Right cardiac atrium (tissue), 5 donors: ENCODE results near the gene KLF3. TPM values are rescaled to one million over a fixed set of nuclear protein-coding genes. Genes with fewer than 3 reads are reported as not detected.

Source experiments
- ATAC-seq, 2 donors: fragments of 200-7000 bp; cut with Tn5 transposase; one replicate each; pipeline versions ENCODE4 v1.8.0 to v1.9.1; 2020; ENCODE audit warnings: moderate library complexity in 2 of 2, mild to moderate bottlenecking in 1 of 2
- DNase-seq, 3 donors: peaks; one replicate each; pipeline ENCODE4 v3.0.0-alpha.2; 2020
- H3K27ac ChIP-seq: one replicate; pipeline ENCODE4 v1.5.1; 2013; ENCODE audit warnings: mild to moderate bottlenecking, low read length, control low read depth, moderate library complexity
- H3K27me3 ChIP-seq: one replicate; pipeline ENCODE4 v1.6.1; 2013; ENCODE audit not compliant: control insufficient read depth, insufficient read depth
- H3K4me1 ChIP-seq: one replicate; pipeline ENCODE4 v1.6.1; 2013; ENCODE audit warnings: low read length; ENCODE audit not compliant: control insufficient read depth, insufficient read depth
- H3K4me3 ChIP-seq: one replicate; pipeline ENCODE4 v1.5.1; 2013; ENCODE audit warnings: low read length, control low read depth
- H3K9me3 ChIP-seq: one replicate; pipeline ENCODE4 v1.6.1; 2013; ENCODE audit warnings: low read length; ENCODE audit not compliant: control insufficient read depth
- WGBS: extraction: QIAGEN DNeasy Blood & Tissue Kit; methylation state at CpG from one replicate; pipeline ENCODE4 v1.1.7; 2013; 5-methylcytosine and 5-hydroxymethylcytosine counted together
- intact Hi-C, 4 donors: fragments of 100-400 bp; cut with DNase I; formaldehyde crosslinking; loops; one replicate each; pipeline versions ENCODE4 v1.11.0 to v1.14.0; 2022 to 2023
- polyA plus RNA-seq: library from polyadenylated mRNA; stranded (reverse); fragments of 200-250 nt; gene quantifications from one replicate; pipeline ENCODE4 v1.2.3, GENCODE V29; 2013
- total RNA-seq, 4 donors: library from RNA; stranded (reverse); fragmentation: NEBNext Ultra II Directional; extraction: Animal tissue kit (Norgen Biotek cat#: 25700); gene quantifications; one replicate each; pipeline ENCODE4 v1.2.1, GENCODE V29; 2021
- donor health status: healthy with polysubstance abuse.
- donor health status: DM: no; HTN: yes; CAD: no.
- donor health status: DM: no; HTN: no; CAD: no.
- donor health status: DM: no; HTN: yes; CAD: no; lungs with severe emphysema.
- donor health status: DM: yes; HTN: yes; CAD: no.

Gene KLF3
- total and polyA plus RNA-seq, 5 donors, result 10.6 to 29.3 (median 24.6) TPM

DNA sequence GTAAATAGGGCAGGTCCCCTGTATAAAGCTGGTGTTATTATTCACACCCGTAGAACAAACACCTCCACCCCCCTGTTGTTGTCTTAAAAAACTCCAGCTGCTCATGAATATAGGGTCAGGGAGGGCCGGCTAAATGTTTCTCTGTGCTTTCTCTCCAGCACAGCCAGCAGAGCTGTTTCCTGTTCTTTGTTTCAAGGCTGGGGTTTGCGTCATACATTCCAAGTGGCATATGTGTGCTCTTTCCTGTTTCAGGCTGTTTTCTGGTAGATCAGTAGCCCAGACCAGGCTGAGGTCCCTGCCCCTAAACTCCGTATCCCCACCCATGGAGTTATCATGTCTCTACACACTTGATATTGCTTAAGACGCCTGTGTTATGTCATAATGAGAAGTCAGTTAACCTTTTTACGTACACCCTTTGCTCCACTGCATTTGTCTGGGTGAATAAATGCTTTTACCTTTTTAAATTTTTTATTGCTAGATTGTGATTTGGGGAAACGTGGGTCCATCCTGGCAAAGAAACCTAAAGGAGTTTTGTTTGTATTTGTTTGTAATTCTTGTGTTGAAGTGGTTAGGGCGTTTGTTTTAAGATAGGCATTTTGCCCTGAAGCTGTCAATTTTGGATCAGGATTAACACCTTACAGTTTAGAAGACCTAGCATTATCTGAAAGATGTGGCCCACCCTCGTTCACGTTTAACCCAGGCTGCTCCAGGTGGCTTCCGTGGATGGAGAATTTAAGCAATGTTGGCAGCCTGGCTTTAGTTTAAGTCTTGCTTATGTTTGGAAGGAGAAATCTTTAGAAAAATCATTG lies 3.3 kb downstream of the KLF3 start:
- ATAC-seq, result peak; percentile 69 to 81
- intact Hi-C loops, result loop anchor here in 1 of 4 donors (5.0 kb wide), 1 partner anchor 280 kb away; no protein-coding TSS in a partner anchor
- peak overlapping the region; percentile 96 for H3K4me3 ChIP-seq
- no peaks in the 10 kb centered on the region for H3K27me3 ChIP-seq
- peaks cover 19% of the 10 kb centered on the region for H3K4me1 ChIP-seq
- DNase-seq, result peak; percentile 71 to 85 (median 79)
- peak overlapping the region; percentile 99 for H3K27ac ChIP-seq
- 3% methylated on average over 11 of the region's 11 CpGs for WGBS
- no peaks in the 10 kb centered on the region for H3K9me3 ChIP-seq

DNA sequence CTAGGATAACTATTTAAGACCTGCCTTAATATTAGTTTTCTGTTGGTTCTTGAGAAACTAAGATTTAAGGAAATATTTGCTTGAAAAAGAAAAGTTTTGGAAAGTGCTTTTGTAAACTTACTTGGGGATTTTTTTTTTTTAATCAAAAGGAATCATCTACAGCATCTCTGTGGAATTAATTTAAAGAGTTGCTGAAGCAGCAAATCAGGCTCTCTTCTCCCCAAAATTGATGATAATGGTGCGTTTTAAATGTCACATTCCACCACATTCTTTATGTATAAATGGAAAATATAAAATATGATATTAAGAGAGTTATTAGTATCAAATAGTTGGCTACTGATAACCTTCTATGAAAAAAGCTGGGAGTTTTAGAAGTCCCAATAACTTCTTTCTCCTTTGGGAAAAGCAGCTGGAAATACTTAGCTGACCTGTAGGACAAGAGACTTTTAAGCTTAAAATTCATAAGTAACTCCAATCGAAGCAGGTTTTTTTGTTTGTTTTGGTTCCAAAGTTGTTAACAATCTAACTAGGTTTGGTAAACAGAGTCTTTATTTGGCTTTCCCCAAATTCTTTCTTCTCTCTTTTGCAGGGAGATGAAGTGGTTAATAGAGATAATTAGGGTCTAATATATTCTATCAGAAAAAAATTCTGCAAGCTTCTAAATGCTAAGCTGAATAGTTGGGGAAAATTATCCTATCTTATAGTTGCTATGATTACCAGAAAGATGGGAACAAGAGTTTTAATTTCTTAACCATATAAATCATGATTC lies 4.4 kb downstream of the KLF3 start:
- ATAC-seq (no peak), DNase-seq (no peak)
- no peak overlapping the region for H3K4me3 ChIP-seq
- H3K27ac ChIP-seq, result no peak overlapping the region
- intact Hi-C loops, result loop anchor here in 1 of 4 donors (5.0 kb wide), 1 partner anchor 281 kb away; no protein-coding TSS in a partner anchor
- peaks cover 26% of the 10 kb centered on the region for H3K4me1 ChIP-seq
- H3K27me3 ChIP-seq, result no peaks in the 10 kb centered on the region
- WGBS, result 37% methylated on average over 2 of the region's 2 CpGs
- H3K9me3 ChIP-seq, result no peaks in the 10 kb centered on the region

DNA sequence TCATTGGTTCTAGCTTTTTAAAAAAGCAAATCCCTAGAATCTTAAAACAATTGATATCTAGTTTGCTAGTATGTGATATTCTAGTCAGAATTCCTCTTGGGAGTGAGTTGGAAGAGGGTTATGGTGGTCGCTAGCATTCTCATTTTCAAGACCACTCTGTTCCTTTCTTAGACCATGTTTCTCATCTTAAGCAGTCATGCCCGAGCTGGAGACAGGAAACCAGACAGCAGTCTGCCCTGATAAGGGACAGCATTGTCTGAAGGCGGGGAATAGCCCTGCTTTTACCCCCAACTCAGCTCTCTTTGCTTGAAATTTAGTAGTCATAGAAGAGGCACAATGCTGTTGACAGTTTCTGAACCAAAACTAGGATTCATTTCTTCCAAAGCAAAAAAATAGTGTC lies 5.2 kb downstream of the KLF3 start:
- H3K27ac ChIP-seq, result peak overlapping the region; percentile 79
- peaks cover 29% of the 10 kb centered on the region for H3K4me1 ChIP-seq
- intact Hi-C loops, result loop anchor here in 1 of 4 donors (5.0 kb wide), 1 partner anchor 282 kb away; no protein-coding TSS in a partner anchor
- DNase-seq (no peak), ATAC-seq (no peak)
- 32% methylated on average over 3 of the region's 3 CpGs for WGBS
- H3K27me3 ChIP-seq, result no peaks in the 10 kb centered on the region
- H3K9me3 ChIP-seq, result no peaks in the 10 kb centered on the region
- no peak overlapping the region for H3K4me3 ChIP-seq

DNA sequence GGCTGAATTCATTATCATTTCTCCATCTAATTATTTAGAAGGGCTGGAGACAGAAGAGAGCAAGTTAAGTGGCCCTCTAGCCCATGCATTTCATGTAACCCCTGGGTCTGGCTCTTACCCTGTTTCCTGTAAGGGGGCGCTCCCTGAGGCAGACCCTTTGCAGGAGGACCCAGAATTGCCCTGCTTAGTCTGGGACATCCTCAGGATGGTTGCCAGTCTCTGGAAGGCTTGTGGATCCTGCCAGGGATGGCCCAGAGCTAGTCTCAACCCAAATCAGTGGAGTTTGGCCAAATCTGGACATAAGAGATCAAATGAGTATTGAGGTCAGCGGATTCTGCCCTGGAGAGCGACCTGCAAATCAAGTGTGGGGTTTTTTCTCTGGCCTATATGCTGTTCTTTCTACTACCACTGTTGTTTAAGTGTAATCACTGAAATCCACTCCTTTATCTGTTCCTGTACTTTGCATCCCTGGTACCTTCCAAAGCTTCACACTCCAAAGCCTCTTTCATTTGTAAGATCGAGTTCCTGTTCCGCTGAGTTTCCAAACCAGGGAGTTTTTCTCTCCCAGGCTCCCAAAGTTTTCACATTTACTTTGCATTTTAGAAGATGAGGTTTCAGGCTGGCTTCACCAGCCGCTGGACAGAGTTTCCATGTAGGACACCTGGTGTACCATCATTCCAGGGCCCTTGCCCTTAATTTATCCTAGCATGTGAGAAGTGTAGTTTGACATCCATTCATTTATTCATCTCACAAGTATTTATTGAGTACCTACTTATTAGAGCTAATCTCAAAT lies 6.3 kb downstream of the KLF3 start:
- H3K4me1 ChIP-seq, result peaks cover 36% of the 10 kb centered on the region
- intact Hi-C loops, result loop anchor here (5.0 kb wide), 5 partner anchors 348 to 608 kb away; no protein-coding TSS in a partner anchor

DNA sequence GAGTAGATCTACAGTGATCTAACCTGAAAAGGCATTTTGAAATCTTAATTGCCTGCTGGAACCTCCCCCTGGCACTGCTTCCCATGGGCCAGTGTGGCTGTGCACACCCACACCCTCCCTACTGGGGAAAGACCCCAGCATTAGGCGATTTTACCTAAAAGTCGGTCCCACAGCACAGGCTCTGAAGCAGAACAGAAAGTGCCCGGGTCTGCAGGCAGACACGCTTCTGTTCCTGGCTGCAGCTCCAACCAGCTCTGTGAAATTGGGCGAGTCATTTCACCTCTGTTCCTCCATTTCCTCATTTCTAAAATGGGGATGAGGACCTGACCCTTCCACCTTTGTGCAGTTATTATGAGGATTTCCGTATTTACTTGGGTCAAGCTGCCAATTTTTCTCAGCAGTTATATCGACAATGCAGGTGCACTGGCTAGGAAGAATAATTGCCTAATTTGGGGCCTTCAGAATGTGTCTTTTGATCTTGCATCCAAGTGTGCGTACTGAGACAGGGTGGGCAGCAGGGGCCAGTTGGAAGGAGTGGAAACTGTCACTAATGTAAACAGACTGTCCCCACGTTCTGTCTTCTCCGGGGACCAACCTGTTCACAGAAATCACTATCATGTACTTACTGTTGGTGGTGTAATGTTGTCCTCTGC lies 7.1 kb downstream of the KLF3 start:
- 50% methylated on average over 10 of the region's 10 CpGs for WGBS
- intact Hi-C loops, result loop anchor here (5.0 kb wide), 5 partner anchors 349 to 609 kb away; no protein-coding TSS in a partner anchor
- H3K27ac ChIP-seq, result peak overlapping the region; percentile 44

More for the DNA sequence above, 6.3 kb downstream of the KLF3 start:
- ATAC-seq (no peak), DNase-seq (no peak)
- no peak overlapping the region for H3K4me3 ChIP-seq
- 65% methylated on average over 6 of the region's 6 CpGs for WGBS
- H3K9me3 ChIP-seq, result no peaks in the 10 kb centered on the region
- H3K27ac ChIP-seq, result peak overlapping the region; percentile 78
- no peaks in the 10 kb centered on the region for H3K27me3 ChIP-seq

DNA sequence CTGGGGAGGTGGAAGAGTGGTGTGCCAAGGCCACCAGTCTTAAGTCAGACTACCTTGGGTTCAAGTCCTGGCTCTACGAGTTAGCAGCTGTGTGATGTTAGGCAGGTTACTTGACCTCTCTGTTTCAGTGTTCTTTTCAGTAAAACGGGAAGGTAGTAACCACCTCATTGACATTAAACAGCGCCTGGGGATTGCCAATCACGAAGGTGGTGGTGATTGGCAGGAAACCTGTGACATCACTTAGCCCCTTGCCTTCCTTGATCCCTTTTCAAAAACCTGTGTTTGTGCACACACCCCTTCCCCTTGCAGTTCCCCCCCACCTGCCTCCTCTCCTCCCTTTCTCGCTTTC lies 7.6 kb downstream of the KLF3 start:
- DNase-seq (no peak), ATAC-seq (no peak)
- H3K27ac ChIP-seq, result peak overlapping the region; percentile 44
- peaks cover 36% of the 10 kb centered on the region for H3K4me1 ChIP-seq
- WGBS, result 58% methylated on average over 5 of the region's 5 CpGs
- intact Hi-C loops, result loop anchor here (5.0 kb wide), 5 partner anchors 349 to 609 kb away; no protein-coding TSS in a partner anchor
- no peaks in the 10 kb centered on the region for H3K27me3 ChIP-seq
- no peaks in the 10 kb centered on the region for H3K9me3 ChIP-seq
- no peak overlapping the region for H3K4me3 ChIP-seq

More for the DNA sequence above, 7.1 kb downstream of the KLF3 start:
- no peaks in the 10 kb centered on the region for H3K27me3 ChIP-seq
- no peak for ATAC-seq
- no peak for DNase-seq
- H3K9me3 ChIP-seq, result no peaks in the 10 kb centered on the region
- H3K4me1 ChIP-seq, result peaks cover 36% of the 10 kb centered on the region
- H3K4me3 ChIP-seq, result no peak overlapping the region

DNA sequence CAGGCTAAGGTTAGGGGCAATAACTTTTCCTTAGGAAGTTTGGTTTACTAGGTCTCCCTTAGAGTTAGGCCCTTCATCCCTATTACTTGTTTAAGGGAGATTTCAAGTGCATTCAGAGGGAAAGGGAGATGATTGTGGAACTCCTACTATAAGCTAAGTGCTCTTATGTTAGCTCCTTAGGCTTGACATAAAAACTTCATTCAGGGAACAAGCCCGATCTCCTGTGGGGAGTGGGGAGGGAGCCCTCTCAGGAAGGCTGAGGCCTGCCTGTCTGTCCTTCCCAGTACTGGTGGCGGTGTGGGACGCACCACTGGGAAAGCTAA lies 8.0 kb downstream of the KLF3 start:
- Histone ChIP-seq H3K27ac (peak overlapping the region; percentile 79), H3K9me3 (no peaks in the 10 kb centered on the region), H3K4me1 (peaks cover 36% of the 10 kb centered on the region), H3K27me3 (no peaks in the 10 kb centered on the region), H3K4me3 (no peak overlapping the region)
- DNase-seq, result no peak
- ATAC-seq, result no peak
- intact Hi-C loops, result loop anchor here (5.0 kb wide), 5 partner anchors 350 to 610 kb away; no protein-coding TSS in a partner anchor
- 57% methylated on average over 3 of the region's 3 CpGs for WGBS

DNA sequence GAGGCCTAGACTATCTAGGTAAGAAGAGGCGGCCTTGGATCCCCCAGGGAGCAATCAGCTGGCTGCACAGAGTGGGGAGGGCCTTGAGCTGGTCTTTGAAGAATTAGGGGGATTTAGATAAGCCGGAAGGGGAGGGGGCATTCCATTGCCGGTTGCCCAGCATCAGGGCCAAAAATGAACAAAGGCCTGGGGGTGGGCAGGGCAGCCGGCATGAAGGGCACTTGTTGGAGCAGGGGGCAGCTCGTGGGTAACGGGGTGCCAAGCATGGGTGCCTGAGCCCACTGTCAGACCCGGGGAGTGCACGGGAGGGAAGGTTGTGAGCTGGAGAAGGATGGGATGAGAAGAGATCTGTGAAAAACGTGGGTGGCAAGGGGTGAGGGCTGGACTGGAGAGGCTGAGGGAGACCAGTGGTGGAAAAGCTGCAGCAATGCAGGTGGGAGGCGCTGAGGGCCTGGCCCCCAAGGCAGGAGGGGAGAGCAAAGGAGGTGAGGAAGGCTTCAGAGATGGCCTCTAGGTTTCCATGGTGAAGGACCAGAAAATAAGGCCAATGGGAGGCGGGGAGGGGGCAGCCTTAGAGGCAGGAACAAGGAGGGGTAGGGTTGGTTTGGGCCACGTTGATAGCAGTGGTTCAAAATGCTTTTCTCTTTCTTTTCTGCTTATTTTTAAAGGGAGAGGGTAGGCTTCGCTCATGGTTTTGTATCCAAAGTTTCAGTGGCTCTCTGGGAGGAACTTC lies 8.6 kb downstream of the KLF3 start:
- Histone ChIP-seq H3K27ac (peak overlapping the region; percentile 79), H3K9me3 (no peaks in the 10 kb centered on the region), H3K4me3 (no peak overlapping the region), H3K4me1 (peaks cover 36% of the 10 kb centered on the region), H3K27me3 (no peaks in the 10 kb centered on the region)
- intact Hi-C loops, result loop anchor here (5.0 kb wide), 5 partner anchors 350 to 610 kb away; no protein-coding TSS in a partner anchor
- ATAC-seq (peak; percentile 12 to 46), DNase-seq (peak in 2 of 3 donors; percentile 52 to 68)
- 38% methylated on average over 13 of the region's 13 CpGs for WGBS

DNA sequence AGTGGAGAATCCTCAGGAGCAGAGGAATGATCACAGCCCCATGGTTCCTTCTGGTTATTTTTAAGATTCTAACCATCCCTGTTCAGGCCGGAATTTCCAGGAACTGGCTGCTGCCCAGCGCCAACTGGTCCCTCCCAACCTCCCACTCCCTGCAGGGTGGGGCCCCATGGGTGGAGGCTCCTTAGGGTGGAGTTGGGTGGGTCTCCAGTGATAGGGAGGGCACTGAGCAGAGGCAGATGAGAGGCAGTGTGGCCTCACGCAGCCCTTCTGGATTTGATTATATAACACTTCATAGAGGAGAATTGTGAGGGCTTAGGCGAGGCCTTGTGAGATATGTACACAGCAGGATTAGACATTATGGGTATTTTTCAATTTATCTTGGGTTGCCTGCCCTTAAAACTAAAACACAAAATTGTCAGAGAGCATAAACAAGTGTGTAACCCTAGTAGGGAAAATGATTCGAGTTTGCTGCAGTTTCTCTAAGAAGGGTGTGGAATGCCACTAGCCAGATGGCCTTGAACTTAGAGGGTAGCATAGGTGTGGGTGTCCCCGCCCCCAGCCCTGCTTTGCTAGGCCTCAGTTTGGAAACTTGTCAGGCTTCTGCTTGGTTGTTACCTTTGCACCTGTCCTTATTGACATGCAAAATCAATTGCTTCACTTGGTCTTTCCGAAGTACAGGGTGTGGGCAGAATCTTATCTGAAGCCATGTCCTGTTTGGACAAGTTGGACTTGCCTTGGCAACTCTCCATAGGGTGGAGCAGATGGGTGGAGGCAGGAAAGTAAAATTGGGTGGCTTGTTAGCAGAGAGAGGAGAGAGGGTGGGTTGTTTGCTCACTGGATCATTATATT lies 9.4 kb downstream of the KLF3 start:
- H3K9me3 ChIP-seq, result no peaks in the 10 kb centered on the region
- intact Hi-C loops, result loop anchor here (5.0 kb wide), 5 partner anchors 351 to 611 kb away; no protein-coding TSS in a partner anchor
- peak overlapping the region; percentile 79 for H3K27ac ChIP-seq
- peak; percentile 88 to 93 for ATAC-seq
- no peaks in the 10 kb centered on the region for H3K27me3 ChIP-seq
- no peak overlapping the region for H3K4me3 ChIP-seq
- WGBS, result 17% methylated on average over 7 of the region's 7 CpGs
- H3K4me1 ChIP-seq, result peaks cover 36% of the 10 kb centered on the region
- DNase-seq, result peak; percentile 83 to 89 (median 85)
